Smooth muscle cell (in vitro differentiated cells): ENCODE measurements around the gene APLP2. TPM values are rescaled to one million over a fixed set of nuclear protein-coding genes. Genes with fewer than 3 reads are reported as not detected.
"Not testable (repeated sequence)": the region's sequence is repeated elsewhere in the genome, so short reads cannot be mapped to it uniquely, and the experiment has no call there.

Experiments
- DNase-seq: peaks from one replicate; lab custom pipeline; 2025; ENCODE audit not compliant: unreplicated experiment; lab: John Stamatoyannopoulos, UW
- H2AFZ ChIP-seq: fragments of 200-600 bp; sonication (generic); 2 replicates; pipeline ENCODE4 v1.6.0; 2016; ENCODE audit warnings: antibody characterized with exemption, low read depth, mild to moderate bottlenecking
- H3F3A ChIP-seq: fragments of 200-600 bp; sonication (generic); 2 replicates; pipeline ENCODE4 v1.6.0; 2017; ENCODE audit warnings: antibody characterized with exemption, low read depth
- H3K27ac ChIP-seq: fragments of 200-600 bp; sonication (generic); 2 replicates; pipeline ENCODE4 v1.5.1; 2016; ENCODE audit warnings: low read depth, mild to moderate bottlenecking
- H3K27me3 ChIP-seq: fragments of 200-600 bp; sonication (generic); 2 replicates; pipeline ENCODE4 v1.6.1; 2016; ENCODE audit warnings: low read depth, mild to moderate bottlenecking
- H3K36me3 ChIP-seq: fragments of 200-600 bp; sonication (generic); 2 replicates; pipeline ENCODE4 v1.5.1; 2016; ENCODE audit warnings: low read depth
- H3K4me1 ChIP-seq: fragments of 200-600 bp; sonication (generic); 2 replicates; pipeline ENCODE4 v1.5.1; 2016; ENCODE audit warnings: low read depth
- H3K4me2 ChIP-seq: fragments of 200-600 bp; sonication (generic); 2 replicates; pipeline ENCODE4 v1.6.0; 2016; ENCODE audit warnings: mild to moderate bottlenecking
- H3K4me3 ChIP-seq: fragments of 200-600 bp; sonication (generic); 2 replicates; pipeline ENCODE4 v1.5.1; 2016; ENCODE audit warnings: mild to moderate bottlenecking
- H3K79me2 ChIP-seq: fragments of 200-600 bp; sonication (generic); 2 replicates; pipeline ENCODE4 v1.6.0; 2016; ENCODE audit warnings: low read depth, mild to moderate bottlenecking
- H3K9ac ChIP-seq: fragments of 200-600 bp; sonication (generic); 2 replicates; pipeline ENCODE4 v1.6.0; 2016; ENCODE audit warnings: low read depth
- H3K9me3 ChIP-seq: fragments of 200-600 bp; sonication (generic); replicated peaks from 2 replicates; pipeline ENCODE4 v1.5.1; 2016; ENCODE audit warnings: low read depth
- H4K20me1 ChIP-seq: fragments of 200-600 bp; sonication (generic); 2 replicates; pipeline ENCODE4 v1.6.0; 2016; ENCODE audit warnings: low read depth
- CTCF ChIP-seq: fragments of 200-600 bp; sonication (generic); IDR thresholded peaks from 2 replicates; pipeline ENCODE4 v1.5.1; 2017; ENCODE audit warnings: borderline replicate concordance, mild to moderate bottlenecking, antibody characterized with exemption; ENCODE audit not compliant: insufficient read depth, poor library complexity, severe bottlenecking
- WGBS: methylation state at CpG from one replicate; pipeline ENCODE4 v1.1.7; 2016; ENCODE audit warnings: low lambda C conversion rate; 5-methylcytosine and 5-hydroxymethylcytosine counted together
- polyA plus RNA-seq: library from polyadenylated mRNA; unstranded; fragments of >200 nt; fragmentation: Nextera tagmentation; extraction: Ambion mirVana; gene quantifications from 2 replicates; pipeline ENCODE4 v1.2.1, GENCODE V29; 2016
- small RNA-seq: library from RNA; depleted of rRNA; stranded (forward); fragments of <200 nt; gene quantifications from one replicate; pipeline ENCODE3, GENCODE V24; 2014
- total RNA-seq: library from RNA; depleted of rRNA; stranded (reverse); fragments of >200 nt; gene quantifications from 2 replicates; pipeline ENCODE4 v1.2.3, GENCODE V29; 2014

APLP2 gene
- total and polyA plus RNA-seq, 2 experiments from 2014 or later, result 121 to 146 TPM

GRCh38 chr11:130190371-130190881, 120.7 kb downstream of the APLP2 start:
- no peaks in the 10 kb centered on the region for H3K36me3 ChIP-seq
- TF ChIP-seq CTCF, result no peak
- H3K4me3 ChIP-seq, result no peak overlapping the region
- H2AFZ ChIP-seq, result no peak overlapping the region
- WGBS, result 94% methylated on average over 29 of the region's 29 CpGs
- no peaks in the 10 kb centered on the region for H4K20me1 ChIP-seq
- H3K4me2 ChIP-seq, result no peak overlapping the region
- no peak for DNase-seq
- no peaks in the 10 kb centered on the region for H3F3A ChIP-seq
- no peaks in the 10 kb centered on the region for H3K4me1 ChIP-seq
- no peaks in the 10 kb centered on the region for H3K27me3 ChIP-seq
- H3K79me2 ChIP-seq, result no peaks in the 10 kb centered on the region
- no peaks in the 10 kb centered on the region for H3K9me3 ChIP-seq
- no peak overlapping the region for H3K27ac ChIP-seq
- no peak overlapping the region for H3K9ac ChIP-seq

- Histone ChIP-seq H3K9ac (no peak overlapping the region), H3K9me3 (no peaks in the 10 kb centered on the region), H2AFZ (no peak overlapping the region), H3K27ac (no peak overlapping the region), H4K20me1 (no peaks in the 10 kb centered on the region), H3F3A (no peaks in the 10 kb centered on the region), H3K36me3 (no peaks in the 10 kb centered on the region), H3K4me1 (no peaks in the 10 kb centered on the region), H3K27me3 (no peaks in the 10 kb centered on the region), H3K79me2 (no peaks in the 10 kb centered on the region), H3K4me3 (no peak overlapping the region), H3K4me2 (no peak overlapping the region)
- no peak for DNase-seq
- no peak for TF ChIP-seq CTCF
- 95% methylated on average over 14 of the region's 14 CpGs for WGBS
Observed at GRCh38 chr11:130191896-130192295, 122.2 kb downstream of the APLP2 start.

- no peak for TF ChIP-seq CTCF
- no peaks in the 10 kb centered on the region for H3F3A ChIP-seq
- DNase-seq, result no peak
- no peak overlapping the region for H3K4me2 ChIP-seq
- H4K20me1 ChIP-seq, result no peaks in the 10 kb centered on the region
- H3K27ac ChIP-seq, result no peak overlapping the region
- H3K9me3 ChIP-seq, result no peaks in the 10 kb centered on the region
- H2AFZ ChIP-seq, result no peak overlapping the region
- no peaks in the 10 kb centered on the region for H3K4me1 ChIP-seq
- no peak overlapping the region for H3K4me3 ChIP-seq
- no peak overlapping the region for H3K9ac ChIP-seq
- no peaks in the 10 kb centered on the region for H3K27me3 ChIP-seq
- H3K79me2 ChIP-seq, result no peaks in the 10 kb centered on the region
- no peaks in the 10 kb centered on the region for H3K36me3 ChIP-seq
- 89% methylated on average over 4 of the region's 4 CpGs for WGBS
Observed at GRCh38 chr11:130192845-130193267, 123.2 kb downstream of the APLP2 start.

DNA sequence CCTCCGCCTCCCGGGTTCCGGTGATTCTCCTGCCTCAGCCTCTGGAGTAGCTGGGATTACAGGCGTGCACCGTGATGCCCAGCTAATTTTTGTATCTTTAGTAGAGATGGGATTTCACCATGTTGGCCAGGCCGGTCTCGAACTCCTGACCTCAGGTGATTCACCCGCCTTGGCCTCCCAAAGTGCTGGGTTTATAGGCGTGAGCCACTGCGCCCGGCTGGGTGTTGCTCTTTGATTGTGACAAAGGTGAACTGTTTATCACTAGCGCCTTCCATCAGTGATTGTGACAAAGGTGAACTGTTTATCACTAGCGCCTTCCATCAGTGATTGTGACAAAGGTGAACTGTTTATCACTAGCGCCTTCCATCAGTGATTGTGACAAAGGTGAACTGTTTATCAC, 123.9 kb downstream of the APLP2 start:
- WGBS, result 98% methylated on average over 14 of the region's 14 CpGs
- not testable (repeated sequence) for H3K27ac ChIP-seq

More for the DNA sequence above, 123.9 kb downstream of the APLP2 start:
- not testable (repeated sequence) for H3K27me3 ChIP-seq, DNase-seq, H3K4me2 ChIP-seq, H3K79me2 ChIP-seq, H2AFZ ChIP-seq, H3K9ac ChIP-seq, H3K4me3 ChIP-seq, H3K36me3 ChIP-seq, H3K9me3 ChIP-seq, H4K20me1 ChIP-seq, H3F3A ChIP-seq, H3K4me1 ChIP-seq

Small RNA genes within 50 kb of the gene (small RNA-seq; reads per million reads assigned to genes)
- gene RF00015 (not detected), gene RPL34P21 (0.53 reads per million, percentile 18 among the genes with 10 or more reads in this experiment)

Other genes starting within 250 kb of the APLP2 start
- 15.2 and 18.5 TPM in 2 replicates for gene NFRKB, start 174.3 kb upstream of the APLP2 start, total RNA-seq
- gene NFRKB, start 174.3 kb upstream of the APLP2 start, polyA plus RNA-seq, result 9.9 and 16.7 TPM in 2 replicates
- gene PRDM10, start 67.1 kb upstream of the APLP2 start, total RNA-seq, result 12.2 and 14.2 TPM in 2 replicates
- gene PRDM10, start 67.1 kb upstream of the APLP2 start, polyA plus RNA-seq, result 3.7 and 7.2 TPM in 2 replicates
- gene ST14, start 89.9 kb downstream of the APLP2 start, total RNA-seq, result 7.7 and 9.4 TPM in 2 replicates
- gene ST14, start 89.9 kb downstream of the APLP2 start, polyA plus RNA-seq, result 2.4 and 16.2 TPM in 2 replicates
- gene ZBTB44, start 245.0 kb downstream of the APLP2 start, total RNA-seq, result 24.0 and 27.3 TPM in 2 replicates
- gene ZBTB44, start 245.0 kb downstream of the APLP2 start, polyA plus RNA-seq, result 2.3 and 5.4 TPM in 2 replicates